Lower lobe of right lung (tissue), 2 donors: ENCODE data around the gene FOXRED1. TPM values are rescaled to one million over a fixed set of nuclear protein-coding genes. Genes with fewer than 3 reads are reported as not detected.

Source experiments
- ATAC-seq, 2 donors: fragments of 200-7000 bp; cut with Tn5 transposase; one replicate each; pipeline ENCODE4 v1.9.1; 2020 to 2022; ENCODE audit warnings: mild to moderate bottlenecking in 2 of 2, moderate library complexity in 2 of 2
- DNase-seq: peaks from one replicate; pipeline ENCODE4 v3.0.0-alpha.2; 2020
- H3K27ac ChIP-seq: fragments of 200-600 bp; one replicate; pipeline ENCODE4 v1.8.0; 2022
- H3K27me3 ChIP-seq: fragments of 200-600 bp; one replicate; pipeline ENCODE4 v1.8.0; 2022; ENCODE audit warnings: low read depth
- H3K36me3 ChIP-seq: fragments of 200-600 bp; one replicate; pipeline ENCODE4 v1.8.0; 2022; ENCODE audit warnings: mild to moderate bottlenecking
- H3K4me1 ChIP-seq: fragments of 200-600 bp; one replicate; pipeline ENCODE4 v1.8.0; 2022
- H3K4me3 ChIP-seq: fragments of 200-600 bp; one replicate; pipeline ENCODE4 v1.8.0; 2022; ENCODE audit warnings: mild to moderate bottlenecking
- H3K9me3 ChIP-seq: fragments of 200-600 bp; one replicate; pipeline ENCODE4 v1.8.0; 2022
- intact Hi-C: fragments of 100-400 bp; cut with DNase I; formaldehyde crosslinking; loops from one replicate; pipeline ENCODE4 v1.11.0; 2022
- long read RNA-seq: library from polyadenylated mRNA; unstranded; transcript quantifications from one replicate; pipeline ENCODE4 v2.0.0, GENCODE V29; 2021
- total RNA-seq: library from RNA; stranded (reverse); fragmentation: NEBNext Ultra II Directional; extraction: Animal tissue kit (Norgen Biotek cat#: 25700); gene quantifications from one replicate; pipeline ENCODE4 v1.2.1, GENCODE V29; 2021
- TF ChIP-seq, protein P1 (sequence below): fragments of 200-600 bp; IDR thresholded peaks from one replicate; pipeline ENCODE4 v1.8.0; 2022; ENCODE audit warnings: antibody characterized with exemption, mild to moderate bottlenecking
- donor health status: DM: no; HTN: yes; CAD: no; lungs with severe emphysema.

Gene FOXRED1
- 16.6 TPM for total RNA-seq
- long read RNA-seq, transcript FOXRED1-201 (11 exons, 1,970 nt), result major isoform, 10 of 17 reads
- long read RNA-seq, partial matches to known transcripts, result 0 of 17 reads
- long read RNA-seq, other reads (novel, unspliced or antisense), result 7 of 17 reads

DNA sequence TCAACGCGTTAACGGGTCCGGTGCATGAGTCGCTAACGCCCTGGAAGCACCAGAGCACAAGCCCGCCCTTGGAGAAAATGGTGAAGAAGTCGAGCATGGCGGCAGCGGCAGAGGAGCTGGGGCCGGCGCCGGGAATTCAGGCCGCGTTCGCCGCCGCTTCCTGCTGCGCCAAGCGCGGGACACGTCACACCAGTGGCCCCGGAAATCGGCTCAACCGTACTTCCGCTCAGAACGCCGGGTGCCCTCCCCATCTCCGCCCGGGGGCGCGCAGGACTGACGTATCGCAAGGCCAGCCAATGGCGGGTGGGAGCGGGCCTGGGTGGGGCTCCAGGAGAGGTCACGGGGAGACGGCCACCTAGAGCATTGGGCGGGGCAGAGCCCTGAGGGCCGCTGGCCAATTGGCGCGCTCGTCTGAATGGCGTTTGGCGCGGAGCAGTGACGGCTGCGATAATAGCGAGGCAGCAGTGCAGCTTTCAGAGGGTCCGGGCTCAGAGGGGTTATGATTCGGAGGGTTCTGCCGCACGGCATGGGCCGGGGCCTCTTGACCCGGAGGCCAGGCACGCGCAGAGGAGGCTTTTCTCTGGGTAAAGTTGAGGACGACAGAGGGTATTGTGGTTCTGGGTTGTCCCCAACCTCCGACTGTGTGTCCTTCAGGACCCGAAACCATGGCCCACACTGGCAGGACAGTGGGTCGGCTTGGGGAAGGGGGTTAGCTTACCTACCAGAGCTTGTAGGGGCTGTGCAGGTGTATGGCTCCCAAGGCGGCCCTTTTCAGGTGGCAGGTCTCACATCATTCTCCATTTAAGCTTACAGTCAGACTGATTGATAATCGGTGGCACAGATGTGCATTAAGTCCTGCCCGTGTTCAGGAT is at the start of gene FOXRED1, which contains the start of gene SRPRA:
TSS of gene FOXRED1 (plus strand) at position 447 of the 872 bp plus-strand sequence. CDS start at position 500, 53 bp downstream.
TSS of gene SRPRA (minus strand) at position 188 of the 872 bp plus-strand sequence. CDS start at position 97, 91 bp downstream.
- Histone ChIP-seq H3K36me3 (peaks cover 45% of the 10 kb centered on the region), H3K27me3 (no peaks in the 10 kb centered on the region), H3K4me3 (peak within 1 kb of the TSS; percentile 86), H3K4me1 (peaks cover 22% of the 10 kb centered on the region), H3K9me3 (no peaks in the 10 kb centered on the region), H3K27ac (peak within 1 kb of the TSS; percentile 88)
- TF ChIP-seq, protein P1, sequence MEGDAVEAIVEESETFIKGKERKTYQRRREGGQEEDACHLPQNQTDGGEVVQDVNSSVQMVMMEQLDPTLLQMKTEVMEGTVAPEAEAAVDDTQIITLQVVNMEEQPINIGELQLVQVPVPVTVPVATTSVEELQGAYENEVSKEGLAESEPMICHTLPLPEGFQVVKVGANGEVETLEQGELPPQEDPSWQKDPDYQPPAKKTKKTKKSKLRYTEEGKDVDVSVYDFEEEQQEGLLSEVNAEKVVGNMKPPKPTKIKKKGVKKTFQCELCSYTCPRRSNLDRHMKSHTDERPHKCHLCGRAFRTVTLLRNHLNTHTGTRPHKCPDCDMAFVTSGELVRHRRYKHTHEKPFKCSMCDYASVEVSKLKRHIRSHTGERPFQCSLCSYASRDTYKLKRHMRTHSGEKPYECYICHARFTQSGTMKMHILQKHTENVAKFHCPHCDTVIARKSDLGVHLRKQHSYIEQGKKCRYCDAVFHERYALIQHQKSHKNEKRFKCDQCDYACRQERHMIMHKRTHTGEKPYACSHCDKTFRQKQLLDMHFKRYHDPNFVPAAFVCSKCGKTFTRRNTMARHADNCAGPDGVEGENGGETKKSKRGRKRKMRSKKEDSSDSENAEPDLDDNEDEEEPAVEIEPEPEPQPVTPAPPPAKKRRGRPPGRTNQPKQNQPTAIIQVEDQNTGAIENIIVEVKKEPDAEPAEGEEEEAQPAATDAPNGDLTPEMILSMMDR, result no peak
- DNase-seq, result peak; percentile 100
- intact Hi-C loops, result no loop called here
- ATAC-seq, result peak; percentile 99 to 100

DNA sequence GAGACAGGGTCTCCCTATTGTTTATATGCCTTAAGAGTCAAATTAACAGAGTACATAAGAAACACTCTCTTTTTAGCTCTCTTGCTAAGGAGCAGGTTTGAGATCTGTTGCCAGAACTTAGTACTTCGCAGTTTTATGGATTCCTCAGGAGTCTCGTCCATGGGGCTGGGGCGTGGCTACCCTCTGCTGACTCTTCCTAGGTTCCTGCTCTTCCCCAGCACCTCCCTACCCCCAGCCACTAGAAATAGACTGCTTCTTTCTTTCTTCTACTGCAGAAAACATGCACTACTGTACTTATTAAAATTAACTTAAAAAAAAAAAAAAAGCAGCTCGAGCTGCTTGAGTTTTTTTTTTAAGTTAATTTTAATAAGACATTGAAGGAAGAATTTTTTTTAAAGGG is 49.4 kb upstream of the FOXRED1 start:
- intact Hi-C loops, result no loop called here
- no peak for ATAC-seq
- no peak for DNase-seq
- TF ChIP-seq, protein P1, result no peak
- Histone ChIP-seq H3K4me1 (peaks cover 11% of the 10 kb centered on the region), H3K4me3 (no peak overlapping the region), H3K27ac (no peak overlapping the region), H3K36me3 (no peaks in the 10 kb centered on the region), H3K27me3 (no peaks in the 10 kb centered on the region), H3K9me3 (no peaks in the 10 kb centered on the region)

DNA sequence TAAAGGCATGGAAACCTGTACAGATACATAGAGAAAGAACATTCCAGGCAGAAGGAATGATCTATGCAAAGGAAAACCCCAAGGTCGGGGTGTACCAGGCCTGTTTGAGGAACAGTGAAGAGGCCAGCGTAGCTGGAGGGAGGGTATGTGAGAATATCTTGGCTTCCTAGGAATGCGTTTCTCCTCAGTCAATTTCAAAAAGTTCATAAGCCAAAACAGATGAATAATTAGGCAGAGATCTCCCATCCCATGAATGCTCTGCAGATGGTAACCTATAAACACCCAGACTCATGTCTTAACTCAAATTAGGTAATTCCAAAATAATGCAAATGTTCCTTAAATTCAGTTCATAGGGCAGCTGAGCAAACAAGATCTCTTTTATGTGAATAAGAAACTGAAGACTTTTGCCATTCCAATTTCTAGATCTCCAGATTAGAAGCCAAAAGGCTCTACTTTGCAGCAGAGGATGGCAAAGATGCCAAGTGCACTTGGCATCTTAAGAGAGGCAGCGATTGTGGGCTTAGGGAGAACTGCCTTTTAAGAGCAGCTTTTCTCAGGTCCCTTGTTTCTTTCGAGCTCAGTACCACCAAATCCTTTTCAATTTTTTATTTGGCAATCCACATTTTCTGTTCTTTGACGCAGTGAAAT is 44.2 kb upstream of the FOXRED1 start:
- no peaks in the 10 kb centered on the region for H3K9me3 ChIP-seq
- H3K27me3 ChIP-seq, result no peaks in the 10 kb centered on the region
- H3K4me1 ChIP-seq, result no peaks in the 10 kb centered on the region
- ATAC-seq (no peak), DNase-seq (no peak)
- TF ChIP-seq, protein P1, result no peak
- intact Hi-C loops, result no loop called here
- H3K27ac ChIP-seq, result no peak overlapping the region
- H3K36me3 ChIP-seq, result peaks cover 6% of the 10 kb centered on the region
- no peak overlapping the region for H3K4me3 ChIP-seq

DNA sequence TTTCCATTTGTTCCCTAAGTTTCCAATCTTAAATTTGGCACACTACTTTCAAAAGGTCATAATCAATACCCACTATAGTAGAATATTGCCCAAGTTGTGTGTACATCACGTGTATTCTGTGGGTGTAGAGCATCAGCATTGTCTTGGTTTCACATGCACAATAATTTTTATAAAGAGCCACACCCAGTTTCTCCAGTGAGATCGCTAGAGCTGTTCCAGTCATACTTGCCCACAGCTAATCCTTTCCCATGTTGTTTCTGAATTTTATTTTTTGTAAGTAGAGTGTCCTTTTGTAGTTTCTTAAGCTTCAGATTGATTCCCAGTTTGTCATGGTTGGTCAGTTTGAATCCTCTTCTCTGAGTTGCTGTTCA is 43.7 kb upstream of the FOXRED1 start:
- no peaks in the 10 kb centered on the region for H3K4me1 ChIP-seq
- no peaks in the 10 kb centered on the region for H3K9me3 ChIP-seq
- ATAC-seq (no peak), DNase-seq (no peak)
- H3K36me3 ChIP-seq, result peaks cover 8% of the 10 kb centered on the region
- no peaks in the 10 kb centered on the region for H3K27me3 ChIP-seq
- H3K27ac ChIP-seq, result no peak overlapping the region
- intact Hi-C loops, result no loop called here
- TF ChIP-seq, protein P1, result no peak
- H3K4me3 ChIP-seq, result no peak overlapping the region

DNA sequence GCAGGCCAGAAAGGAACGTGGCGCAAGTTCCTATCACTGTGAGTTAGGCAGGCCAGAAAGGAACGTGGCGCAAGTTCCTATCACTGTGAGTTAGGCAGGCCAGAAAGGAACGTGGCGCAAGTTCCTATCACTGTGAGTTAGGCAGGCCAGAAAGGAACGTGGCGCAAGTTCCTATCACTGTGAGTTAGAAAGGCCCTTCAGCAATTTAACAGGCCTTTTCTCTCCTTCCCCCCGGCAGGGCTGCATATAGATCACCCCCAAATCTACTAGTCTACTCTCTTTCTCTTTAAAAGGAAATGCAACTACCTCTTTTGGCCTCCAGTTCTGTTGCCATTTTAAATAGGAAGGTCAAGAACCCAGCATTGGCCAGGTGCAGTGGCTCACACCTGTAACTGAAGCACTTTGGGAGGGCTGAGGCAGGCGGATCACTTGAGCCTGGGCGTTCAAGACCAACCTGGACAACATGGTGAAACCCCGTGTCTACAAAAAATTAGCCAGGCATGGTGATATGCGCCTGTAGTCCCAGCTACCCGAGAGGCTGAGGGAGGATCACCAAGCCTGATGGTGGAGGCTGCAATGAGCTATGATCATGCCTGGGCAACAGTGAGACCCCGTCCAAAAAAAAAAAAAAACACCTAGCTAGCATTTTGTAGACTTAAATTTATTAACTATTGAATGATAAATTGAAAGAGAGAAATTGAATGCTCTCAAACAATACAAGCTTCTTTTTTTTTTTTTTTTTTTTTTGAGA is 42.4 kb upstream of the FOXRED1 start:
- TF ChIP-seq, protein P1, result no peak
- ATAC-seq (no peak), DNase-seq (no peak)
- Histone ChIP-seq H3K4me3 (no peak overlapping the region), H3K27me3 (no peaks in the 10 kb centered on the region), H3K4me1 (peaks cover 6% of the 10 kb centered on the region), H3K9me3 (no peaks in the 10 kb centered on the region), H3K36me3 (peaks cover 8% of the 10 kb centered on the region), H3K27ac (no peak overlapping the region)
- intact Hi-C loops, result no loop called here
